ENCODE measurements around the gene HERC6. TPM values are rescaled to one million over a fixed set of nuclear protein-coding genes. Genes with fewer than 3 reads are reported as not detected.

HERC6 gene
- total and polyA plus RNA-seq, 5 donors from 2014 or later, result 21.2 to 37.6 (median 22.4) TPM

Other genes with a start within 250 kb of the HERC6 start
- 0.54 TPM for gene ABCG2, start 220.2 kb upstream of the HERC6 start, total RNA-seq
- under 1 TPM; 0.27 to 0.69 (median 0.42) TPM for gene ABCG2, start 220.2 kb upstream of the HERC6 start, polyA plus RNA-seq
- gene PPM1K, start 94.3 kb upstream of the HERC6 start, total RNA-seq, result 84.1 TPM
- gene PPM1K, start 94.3 kb upstream of the HERC6 start, polyA plus RNA-seq, result 10 to 100 TPM; 64.4 to 85.2 (median 77.2) TPM
- 29.4 TPM for gene HERC5, start 78.3 kb downstream of the HERC6 start, total RNA-seq
- 10 to 100 TPM; 24.6 to 33.9 (median 26.8) TPM for gene HERC5, start 78.3 kb downstream of the HERC6 start, polyA plus RNA-seq
- gene PYURF, start 144.9 kb downstream of the HERC6 start, total RNA-seq, result 42.6 TPM
- gene PYURF, start 144.9 kb downstream of the HERC6 start, polyA plus RNA-seq, result 100 to 1,000 TPM; 261 to 276 (median 269) TPM
- 91.4 TPM for gene HERC3, start 213.6 kb downstream of the HERC6 start, total RNA-seq
- gene HERC3, start 213.6 kb downstream of the HERC6 start, polyA plus RNA-seq, result 10 to 100 TPM; 35.4 to 60.2 (median 49.7) TPM